Uterus (tissue), 2 donors: ENCODE measurements around the gene ZNF185.

Experiments
- POLR2A ChIP-seq, 2 donors: fragments of 450-650 bp; IDR thresholded peaks; one replicate each; pipeline ENCODE4 v1.6.1; 2016; ENCODE audit warnings: antibody characterized with exemption in 2 of 2, mild to moderate bottlenecking in 1 of 2, moderate library complexity in 1 of 2
- TF ChIP-seq, protein P1 (sequence below), 4 experiments: fragments of 200-600 bp in 2 of 4; fragments of 450-650 bp in 2 of 4; sonication (generic) in 2 of 4; IDR thresholded peaks; one replicate each; pipeline ENCODE4 v1.5.1; 2016 to 2019; ENCODE audit warnings: antibody characterized with exemption in 4 of 4, mild to moderate bottlenecking in 2 of 4, moderate library complexity in 1 of 4

DNA sequence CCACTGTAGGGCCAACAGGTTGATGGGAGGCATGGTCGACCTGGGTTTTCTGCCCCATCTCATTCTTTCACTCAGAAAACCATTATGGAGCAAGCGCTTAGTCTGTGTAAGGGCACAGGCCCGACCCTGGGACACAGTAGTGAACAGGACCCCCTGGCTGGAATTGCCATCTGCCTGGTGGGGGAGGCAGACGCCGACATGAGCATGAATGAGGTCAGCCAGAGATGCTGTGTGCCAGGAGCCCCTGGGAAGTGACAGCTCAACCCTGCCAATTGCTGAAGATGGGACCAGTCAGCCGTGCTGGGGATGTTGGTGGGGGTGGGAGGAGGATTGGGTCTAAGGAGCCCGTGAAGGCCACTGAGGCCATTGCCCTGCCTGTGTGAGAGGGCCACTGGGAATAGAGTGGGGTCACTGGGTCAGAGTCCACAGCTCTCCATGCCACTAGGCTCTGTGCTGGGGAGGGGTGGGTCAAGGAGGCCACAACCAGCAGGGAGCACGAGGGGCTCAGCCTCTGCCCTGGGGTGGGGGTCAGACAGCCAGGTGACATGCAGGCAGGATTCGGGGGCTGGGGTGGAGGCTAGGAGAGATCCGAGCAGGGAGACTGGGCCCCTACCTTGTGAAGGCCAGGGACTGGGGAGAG lies 31.0 kb downstream of the ZNF185 start:
- TF ChIP-seq, protein P1, sequence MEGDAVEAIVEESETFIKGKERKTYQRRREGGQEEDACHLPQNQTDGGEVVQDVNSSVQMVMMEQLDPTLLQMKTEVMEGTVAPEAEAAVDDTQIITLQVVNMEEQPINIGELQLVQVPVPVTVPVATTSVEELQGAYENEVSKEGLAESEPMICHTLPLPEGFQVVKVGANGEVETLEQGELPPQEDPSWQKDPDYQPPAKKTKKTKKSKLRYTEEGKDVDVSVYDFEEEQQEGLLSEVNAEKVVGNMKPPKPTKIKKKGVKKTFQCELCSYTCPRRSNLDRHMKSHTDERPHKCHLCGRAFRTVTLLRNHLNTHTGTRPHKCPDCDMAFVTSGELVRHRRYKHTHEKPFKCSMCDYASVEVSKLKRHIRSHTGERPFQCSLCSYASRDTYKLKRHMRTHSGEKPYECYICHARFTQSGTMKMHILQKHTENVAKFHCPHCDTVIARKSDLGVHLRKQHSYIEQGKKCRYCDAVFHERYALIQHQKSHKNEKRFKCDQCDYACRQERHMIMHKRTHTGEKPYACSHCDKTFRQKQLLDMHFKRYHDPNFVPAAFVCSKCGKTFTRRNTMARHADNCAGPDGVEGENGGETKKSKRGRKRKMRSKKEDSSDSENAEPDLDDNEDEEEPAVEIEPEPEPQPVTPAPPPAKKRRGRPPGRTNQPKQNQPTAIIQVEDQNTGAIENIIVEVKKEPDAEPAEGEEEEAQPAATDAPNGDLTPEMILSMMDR (IDR thresholded peaks at IDR 0.05): no peak
- TF ChIP-seq POLR2A (IDR thresholded peaks at IDR 0.05): no peak
